Sigmoid colon (tissue), 7 donors: ENCODE measurements around the gene MRO. TPM values are rescaled to one million over a fixed set of nuclear protein-coding genes. Genes with fewer than 3 reads are reported as not detected.

Experiments
- DNase-seq: peaks from one replicate; pipeline ENCODE4 v3.0.0-alpha.2; 2019
- H3K27ac ChIP-seq, 4 donors: fragments of 200-600 bp; sonication (generic); one replicate each; pipeline ENCODE4 v1.5.1; 2016 to 2019; ENCODE audit warnings: mild to moderate bottlenecking in 1 of 4
- H3K27me3 ChIP-seq, 3 donors: fragments of 200-600 bp; sonication (generic); one replicate each; pipeline ENCODE4 v1.5.1; 2019; ENCODE audit warnings: mild to moderate bottlenecking in 1 of 3
- H3K36me3 ChIP-seq, 4 donors: fragments of 200-600 bp; sonication (generic); one replicate each; pipeline ENCODE4 v1.5.1; 2016 to 2019
- H3K4me1 ChIP-seq, 4 donors: fragments of 200-600 bp; sonication (generic); one replicate each; pipeline ENCODE4 v1.5.1; 2017 to 2019
- H3K4me3 ChIP-seq, 4 donors: fragments of 200-600 bp; sonication (generic); one replicate each; pipeline ENCODE4 v1.5.1; 2017 to 2019; ENCODE audit warnings: mild to moderate bottlenecking in 2 of 4, moderate library complexity in 1 of 4
- H3K9me3 ChIP-seq, 4 donors: fragments of 200-600 bp in 3 of 4; sonication (generic) in 3 of 4; one replicate each; pipeline versions ENCODE4 v1.5.1 to v1.6.1; 2013 to 2019
- EP300 ChIP-seq, 4 donors: sonication (generic); formaldehyde crosslinking; IDR thresholded peaks; one replicate each; pipeline ENCODE4 v1.6.1; 2017; ENCODE audit warnings: antibody characterized with exemption in 4 of 4
- POLR2A ChIP-seq, 2 donors: fragments of 450-650 bp; IDR thresholded peaks; one replicate each; pipeline ENCODE4 v1.6.1; 2016; ENCODE audit warnings: antibody characterized with exemption in 2 of 2, mild to moderate bottlenecking in 2 of 2, moderate library complexity in 2 of 2
- POLR2AphosphoS5 ChIP-seq, 4 donors: sonication (generic); formaldehyde crosslinking; IDR thresholded peaks; one replicate each; pipeline ENCODE4 v1.6.1; 2017; ENCODE audit warnings: antibody characterized with exemption in 4 of 4
- WGBS, 2 donors: extraction: QIAGEN DNeasy Blood & Tissue Kit; methylation state at CpG; one replicate each; pipeline ENCODE4 v1.1.7; 2013; 5-methylcytosine and 5-hydroxymethylcytosine counted together
- intact Hi-C: fragments of 100-400 bp; cut with DNase I; formaldehyde crosslinking; loops from one replicate; pipeline ENCODE4 v1.15.1; 2023
- polyA plus RNA-seq, 3 donors: library from polyadenylated mRNA; stranded (reverse); fragments of 200-250 nt; gene quantifications; one replicate each; pipeline ENCODE4 v1.2.3, GENCODE V29; 2013
- total RNA-seq, 4 donors: library from RNA; depleted of rRNA; stranded (reverse); fragments of >200 nt; gene quantifications; one replicate each; pipeline ENCODE4 v1.1.0, GENCODE V29; 2016
- TF ChIP-seq, protein P1 (sequence below), 4 experiments: fragments of 450-650 bp in 3 of 4; fragments of 200-600 bp in 1 of 4; IDR thresholded peaks; one replicate each; pipeline ENCODE4 v1.5.1; 2016 to 2019; ENCODE audit warnings: antibody characterized with exemption in 4 of 4, mild to moderate bottlenecking in 3 of 4, moderate library complexity in 2 of 4
- donor health status: healthy with polysubstance abuse.
- donor health status: Bipolar disorder and iron deficiency.
- donor health status: healthy.

MRO gene
- total and polyA plus RNA-seq, 7 donors: under 0.01 to 2.5 (median 0.43) TPM; not detected in 1

DNA sequence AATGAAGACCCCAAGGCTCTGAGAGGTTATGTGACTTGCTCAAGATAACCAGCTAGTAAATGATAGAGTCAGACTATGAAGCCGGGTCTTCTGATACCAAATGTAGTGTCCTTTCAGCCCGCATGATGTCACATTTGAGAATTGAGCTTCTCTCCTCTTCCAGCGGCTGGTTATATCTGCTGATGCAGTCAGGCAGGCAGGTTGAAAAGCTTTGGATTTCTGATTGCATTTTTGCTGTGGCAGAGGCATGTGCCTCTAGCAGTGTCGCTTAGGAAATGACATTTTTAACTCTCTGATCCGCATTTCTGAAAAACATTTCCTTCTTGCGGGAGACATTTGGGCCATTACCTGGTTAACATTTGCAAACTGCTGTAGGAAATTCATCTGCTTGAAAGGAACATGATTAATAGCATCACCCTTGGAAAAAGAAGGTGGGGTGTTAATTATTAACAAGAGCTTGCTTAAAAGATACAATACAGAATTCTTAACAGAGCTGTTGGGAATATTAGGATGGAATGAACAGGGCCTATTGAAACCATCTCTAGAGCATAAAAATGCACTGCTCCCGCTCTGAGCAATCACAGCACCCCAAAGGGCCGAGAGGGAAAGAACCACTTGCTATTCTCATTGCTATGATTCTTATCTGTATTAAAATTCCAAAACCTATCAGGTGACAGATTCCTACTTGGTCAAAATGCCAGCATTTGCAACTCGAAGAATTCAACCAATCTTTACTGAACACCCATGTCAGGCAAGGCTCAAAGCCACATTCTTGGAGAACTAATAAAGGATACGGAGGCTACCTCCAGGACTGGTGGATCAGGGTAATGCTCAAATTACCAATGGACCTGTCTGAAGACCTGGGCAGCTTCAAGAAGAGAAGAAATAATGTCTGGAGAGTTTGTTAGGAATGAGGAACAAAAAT, 25.9 kb downstream of the MRO start:
- H3K36me3 ChIP-seq: no peaks in the 10 kb centered on the region
- TF ChIP-seq POLR2AphosphoS5 (IDR thresholded peaks at IDR 0.05) (no peak), EP300 (IDR thresholded peaks at IDR 0.05) (no peak), POLR2A (IDR thresholded peaks at IDR 0.05) (no peak)
- TF ChIP-seq, protein P1, sequence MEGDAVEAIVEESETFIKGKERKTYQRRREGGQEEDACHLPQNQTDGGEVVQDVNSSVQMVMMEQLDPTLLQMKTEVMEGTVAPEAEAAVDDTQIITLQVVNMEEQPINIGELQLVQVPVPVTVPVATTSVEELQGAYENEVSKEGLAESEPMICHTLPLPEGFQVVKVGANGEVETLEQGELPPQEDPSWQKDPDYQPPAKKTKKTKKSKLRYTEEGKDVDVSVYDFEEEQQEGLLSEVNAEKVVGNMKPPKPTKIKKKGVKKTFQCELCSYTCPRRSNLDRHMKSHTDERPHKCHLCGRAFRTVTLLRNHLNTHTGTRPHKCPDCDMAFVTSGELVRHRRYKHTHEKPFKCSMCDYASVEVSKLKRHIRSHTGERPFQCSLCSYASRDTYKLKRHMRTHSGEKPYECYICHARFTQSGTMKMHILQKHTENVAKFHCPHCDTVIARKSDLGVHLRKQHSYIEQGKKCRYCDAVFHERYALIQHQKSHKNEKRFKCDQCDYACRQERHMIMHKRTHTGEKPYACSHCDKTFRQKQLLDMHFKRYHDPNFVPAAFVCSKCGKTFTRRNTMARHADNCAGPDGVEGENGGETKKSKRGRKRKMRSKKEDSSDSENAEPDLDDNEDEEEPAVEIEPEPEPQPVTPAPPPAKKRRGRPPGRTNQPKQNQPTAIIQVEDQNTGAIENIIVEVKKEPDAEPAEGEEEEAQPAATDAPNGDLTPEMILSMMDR (IDR thresholded peaks at IDR 0.05): no peak
- 91 to 93% methylated on average over 10 of the region's 10 CpGs for WGBS, 2 donors
- no peaks in the 10 kb centered on the region for H3K27me3 ChIP-seq
- H3K27ac ChIP-seq: no peak overlapping the region
- intact Hi-C loops: no loop called here
- H3K4me1 ChIP-seq: no peaks in the 10 kb centered on the region
- no peak overlapping the region for H3K4me3 ChIP-seq
- no peak for DNase-seq
- H3K9me3 ChIP-seq: no peaks in the 10 kb centered on the region

DNA sequence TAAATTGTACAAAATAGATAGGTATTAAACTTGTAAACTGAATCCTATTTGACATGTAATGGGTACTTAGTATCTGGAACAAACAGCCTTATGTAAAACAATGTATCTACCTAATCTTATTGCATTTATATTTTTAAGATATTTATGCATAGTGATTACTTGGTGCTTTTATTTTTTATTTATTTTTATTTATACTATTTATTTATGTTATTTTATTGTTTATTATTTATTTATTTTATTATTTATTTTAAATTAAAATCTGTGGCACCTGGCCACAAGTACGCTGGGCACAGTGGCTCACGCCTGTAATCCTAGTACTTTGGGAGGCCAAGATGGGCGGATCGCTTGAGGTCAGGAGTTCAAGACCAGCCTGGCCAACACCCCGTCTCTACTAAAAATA, 26.9 kb downstream of the MRO start:
- intact Hi-C loops: no loop called here
- no peak overlapping the region for H3K4me3 ChIP-seq
- no peak overlapping the region for H3K27ac ChIP-seq
- WGBS, 2 donors: 89 to 94% methylated on average over 5 of the region's 5 CpGs
- no peaks in the 10 kb centered on the region for H3K4me1 ChIP-seq
- no peaks in the 10 kb centered on the region for H3K27me3 ChIP-seq
- no peaks in the 10 kb centered on the region for H3K9me3 ChIP-seq
- TF ChIP-seq POLR2AphosphoS5 (IDR thresholded peaks at IDR 0.05): no peak
- TF ChIP-seq, protein P1 (IDR thresholded peaks at IDR 0.05): no peak
- TF ChIP-seq POLR2A (IDR thresholded peaks at IDR 0.05): no peak
- TF ChIP-seq EP300 (IDR thresholded peaks at IDR 0.05): no peak
- H3K36me3 ChIP-seq: no peaks in the 10 kb centered on the region
- no peak for DNase-seq

DNA sequence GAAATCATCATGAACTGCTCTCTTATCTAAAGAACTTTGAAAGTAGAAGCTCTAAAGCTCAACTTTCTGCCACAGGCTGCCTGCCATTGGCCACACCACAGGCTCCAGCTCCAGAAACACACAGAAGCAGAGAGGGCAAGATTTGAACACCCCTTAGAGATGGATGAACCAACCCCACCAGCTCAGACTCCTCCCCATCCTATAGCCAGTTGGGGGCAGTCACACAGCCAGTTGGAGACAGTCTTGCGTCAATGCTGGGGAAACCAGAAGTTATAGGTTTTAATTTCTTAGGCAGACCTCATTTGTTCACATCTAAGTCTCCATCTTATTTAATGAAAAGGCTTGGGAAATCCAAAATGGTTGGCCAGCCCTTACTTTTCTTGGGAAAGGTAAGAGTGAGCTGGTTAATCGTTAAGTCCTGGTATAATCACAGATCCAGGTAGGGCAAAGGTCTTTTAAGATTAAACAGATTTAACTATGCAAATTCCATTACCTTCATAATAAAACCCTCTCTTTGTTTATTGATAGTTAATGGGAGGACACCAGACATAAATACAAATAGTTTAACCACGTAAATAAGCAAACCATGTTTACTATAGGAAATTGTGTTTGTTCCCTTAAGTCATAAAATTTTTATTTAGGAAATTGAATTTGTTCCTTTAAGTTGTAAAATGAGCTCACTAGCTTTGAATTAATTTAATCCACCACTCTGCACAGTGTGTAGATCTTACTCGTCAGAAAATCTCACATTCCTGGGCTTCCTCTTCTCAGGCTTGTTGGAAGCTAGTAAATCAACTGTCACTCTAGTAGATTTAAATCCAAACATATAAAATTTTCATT, 28.0 kb downstream of the MRO start:
- Histone ChIP-seq H3K27ac (no peak overlapping the region), H3K4me1 (no peaks in the 10 kb centered on the region), H3K4me3 (no peak overlapping the region), H3K27me3 (no peaks in the 10 kb centered on the region), H3K36me3 (no peaks in the 10 kb centered on the region), H3K9me3 (no peaks in the 10 kb centered on the region)
- TF ChIP-seq EP300 (IDR thresholded peaks at IDR 0.05) (no peak), POLR2AphosphoS5 (IDR thresholded peaks at IDR 0.05) (no peak), POLR2A (IDR thresholded peaks at IDR 0.05) (no peak)
- TF ChIP-seq, protein P1 (IDR thresholded peaks at IDR 0.05): no peak
- 19 to 64% methylated on average over 4 of the region's 4 CpGs for WGBS, 2 donors
- DNase-seq: no peak
- intact Hi-C loops: no loop called here

DNA sequence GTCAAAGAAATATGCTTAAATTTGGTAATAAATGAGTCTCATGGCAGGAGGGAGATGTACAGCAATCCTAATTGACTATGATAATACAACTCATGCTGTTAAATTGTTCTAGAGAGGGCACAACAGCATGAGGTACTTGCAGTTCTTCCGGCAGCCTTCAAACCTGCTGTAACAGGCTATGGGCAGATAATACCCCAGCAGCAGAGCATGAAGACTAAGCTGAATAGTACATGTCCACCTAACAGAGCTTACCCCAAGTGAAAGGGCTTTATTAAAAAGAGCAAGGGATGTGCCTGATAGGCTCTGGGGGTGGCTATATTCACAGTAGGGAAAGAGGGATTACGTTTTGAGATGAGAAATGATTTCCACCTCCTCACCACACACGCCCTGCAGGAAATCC, 28.9 kb downstream of the MRO start:
- intact Hi-C loops: no loop called here
- H3K9me3 ChIP-seq: no peaks in the 10 kb centered on the region
- no peak for TF ChIP-seq POLR2AphosphoS5 (IDR thresholded peaks at IDR 0.05)
- no peak for TF ChIP-seq POLR2A (IDR thresholded peaks at IDR 0.05)
- TF ChIP-seq, protein P1 (IDR thresholded peaks at IDR 0.05): no peak
- TF ChIP-seq EP300 (IDR thresholded peaks at IDR 0.05): no peak
- no peaks in the 10 kb centered on the region for H3K27me3 ChIP-seq
- 78 to 88% methylated on average over 3 of the region's 3 CpGs for WGBS, 2 donors
- no peaks in the 10 kb centered on the region for H3K4me1 ChIP-seq
- DNase-seq: no peak
- H3K27ac ChIP-seq: no peak overlapping the region
- no peaks in the 10 kb centered on the region for H3K36me3 ChIP-seq
- no peak overlapping the region for H3K4me3 ChIP-seq
